Measurements from ENCODE around the gene SPIC.

The SPIC gene

DNA sequence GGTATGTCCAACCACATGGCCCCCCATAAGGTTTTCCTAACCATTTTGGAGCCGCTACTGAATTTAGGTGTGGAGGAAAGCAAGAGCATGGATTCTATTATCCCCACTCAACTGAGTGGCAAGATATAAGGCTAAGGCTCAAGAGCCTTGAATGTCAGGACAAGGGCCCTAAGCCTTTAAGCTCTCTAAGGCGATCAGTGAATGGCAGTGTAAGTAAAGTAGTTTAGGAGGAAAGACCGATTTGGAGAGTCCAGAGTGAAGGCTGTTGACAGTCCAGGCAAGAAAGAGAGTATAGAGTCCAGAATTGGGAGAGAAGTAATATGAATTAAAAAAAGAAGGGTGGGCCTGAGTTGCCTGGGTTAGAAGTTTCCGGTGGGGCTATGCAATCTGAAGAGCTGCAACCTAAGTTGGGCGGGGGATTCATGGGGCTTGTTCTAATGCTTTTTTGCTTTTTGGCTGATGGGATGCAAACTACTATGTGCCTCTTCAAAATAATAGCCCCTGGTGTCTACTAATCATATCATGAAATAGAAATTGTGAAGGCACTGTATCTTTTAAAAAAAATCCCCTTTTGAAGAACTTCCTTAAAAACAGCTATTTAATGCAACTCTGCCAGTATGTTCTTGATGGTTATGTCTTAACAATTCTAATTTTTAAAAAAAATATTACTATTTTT lies at the start of gene SPIC:
Gene SPIC (plus strand): TSS at position 626 of the 676 bp plus-strand sequence. CDS start 1,569 bp downstream, outside the sequence.
- Histone ChIP-seq H3K36me3 (ENCODE audit: insufficient read depth) (no peaks in the 10 kb centered on the region), H3K4me3 (IDR thresholded peaks at IDR 0.05; ENCODE audit: insufficient read depth, low read depth, low read length) (no peak within 1 kb of the TSS), H3K27me3 (ENCODE audit: insufficient read depth, low read depth) (no peaks in the 10 kb centered on the region), H3K79me2 (ENCODE audit: insufficient read depth, low read depth) (no peaks in the 10 kb centered on the region), H3K9ac (no peak within 1 kb of the TSS), H3K4me1 (ENCODE audit: low read depth, poor library complexity, severe bottlenecking) (no peaks in the 10 kb centered on the region), H2AFZ (ENCODE audit: low read depth) (no peak within 1 kb of the TSS), H4K20me1 (ENCODE audit: insufficient read depth) (no peaks in the 10 kb centered on the region), H3K27ac (no peak within 1 kb of the TSS), H3K4me2 (no peak within 1 kb of the TSS)
- TF ChIP-seq, protein P1, sequence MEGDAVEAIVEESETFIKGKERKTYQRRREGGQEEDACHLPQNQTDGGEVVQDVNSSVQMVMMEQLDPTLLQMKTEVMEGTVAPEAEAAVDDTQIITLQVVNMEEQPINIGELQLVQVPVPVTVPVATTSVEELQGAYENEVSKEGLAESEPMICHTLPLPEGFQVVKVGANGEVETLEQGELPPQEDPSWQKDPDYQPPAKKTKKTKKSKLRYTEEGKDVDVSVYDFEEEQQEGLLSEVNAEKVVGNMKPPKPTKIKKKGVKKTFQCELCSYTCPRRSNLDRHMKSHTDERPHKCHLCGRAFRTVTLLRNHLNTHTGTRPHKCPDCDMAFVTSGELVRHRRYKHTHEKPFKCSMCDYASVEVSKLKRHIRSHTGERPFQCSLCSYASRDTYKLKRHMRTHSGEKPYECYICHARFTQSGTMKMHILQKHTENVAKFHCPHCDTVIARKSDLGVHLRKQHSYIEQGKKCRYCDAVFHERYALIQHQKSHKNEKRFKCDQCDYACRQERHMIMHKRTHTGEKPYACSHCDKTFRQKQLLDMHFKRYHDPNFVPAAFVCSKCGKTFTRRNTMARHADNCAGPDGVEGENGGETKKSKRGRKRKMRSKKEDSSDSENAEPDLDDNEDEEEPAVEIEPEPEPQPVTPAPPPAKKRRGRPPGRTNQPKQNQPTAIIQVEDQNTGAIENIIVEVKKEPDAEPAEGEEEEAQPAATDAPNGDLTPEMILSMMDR (conservative IDR thresholded peaks at IDR 0.05; ENCODE audit: low read depth, low read length), result no peak

- H3K4me2 ChIP-seq, result no peak overlapping the region
- H4K20me1 ChIP-seq (ENCODE audit: insufficient read depth), result no peaks in the 10 kb centered on the region
- H3K79me2 ChIP-seq (ENCODE audit: insufficient read depth, low read depth), result no peaks in the 10 kb centered on the region
- H3K36me3 ChIP-seq (ENCODE audit: insufficient read depth), result no peaks in the 10 kb centered on the region
- no peak overlapping the region for H3K27ac ChIP-seq
- H3K27me3 ChIP-seq (ENCODE audit: insufficient read depth, low read depth), result no peaks in the 10 kb centered on the region
- H3K4me3 ChIP-seq (IDR thresholded peaks at IDR 0.05; ENCODE audit: insufficient read depth, low read depth, low read length), result no peak overlapping the region
- no peak overlapping the region for H3K9ac ChIP-seq
- TF ChIP-seq, protein P1 (conservative IDR thresholded peaks at IDR 0.05; ENCODE audit: low read depth, low read length), result no peak
- no peak overlapping the region for H2AFZ ChIP-seq (ENCODE audit: low read depth)
- H3K4me1 ChIP-seq (ENCODE audit: low read depth, poor library complexity, severe bottlenecking), result no peaks in the 10 kb centered on the region
Measured at GRCh38 chr12:101430456-101430855, 44.7 kb upstream of the SPIC start.

- TF ChIP-seq, protein P1 (conservative IDR thresholded peaks at IDR 0.05; ENCODE audit: low read depth, low read length), result no peak
- H3K4me3 ChIP-seq (IDR thresholded peaks at IDR 0.05; ENCODE audit: insufficient read depth, low read depth, low read length), result no peak overlapping the region
- H3K36me3 ChIP-seq (ENCODE audit: insufficient read depth), result no peaks in the 10 kb centered on the region
Measured at GRCh38 chr12:101436136-101436535, 39.0 kb upstream of the SPIC start.

DNA sequence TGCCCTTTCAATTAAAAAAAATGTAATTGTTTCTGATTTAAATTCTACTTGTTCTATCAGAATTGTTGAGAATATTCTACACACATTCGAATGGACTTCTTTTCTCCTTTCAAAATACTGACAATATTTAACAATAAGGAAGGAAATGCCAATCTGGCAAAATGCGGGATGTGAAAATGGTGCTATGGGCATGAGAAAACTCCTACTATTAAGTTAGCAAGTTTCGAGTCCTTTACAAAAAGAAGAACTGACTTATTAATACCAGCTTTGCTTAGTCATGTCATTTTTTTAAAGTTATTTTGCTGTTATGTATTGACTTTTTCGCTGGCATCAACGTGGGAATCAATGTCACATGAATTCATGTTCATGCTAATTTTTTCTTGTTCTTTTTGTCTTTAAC lies 35.9 kb upstream of the SPIC start:
- Histone ChIP-seq H3K9ac (no peak overlapping the region), H3K4me2 (no peak overlapping the region), H3K4me3 (IDR thresholded peaks at IDR 0.05; ENCODE audit: insufficient read depth, low read depth, low read length) (no peak overlapping the region), H3K27me3 (ENCODE audit: insufficient read depth, low read depth) (no peaks in the 10 kb centered on the region), H3K79me2 (ENCODE audit: insufficient read depth, low read depth) (no peaks in the 10 kb centered on the region), H4K20me1 (ENCODE audit: insufficient read depth) (no peaks in the 10 kb centered on the region), H2AFZ (ENCODE audit: low read depth) (no peak overlapping the region), H3K27ac (no peak overlapping the region), H3K4me1 (ENCODE audit: low read depth, poor library complexity, severe bottlenecking) (peaks cover 13% of the 10 kb centered on the region), H3K36me3 (ENCODE audit: insufficient read depth) (no peaks in the 10 kb centered on the region)
- TF ChIP-seq, protein P1 (conservative IDR thresholded peaks at IDR 0.05; ENCODE audit: low read depth, low read length), result no peak

More at GRCh38 chr12:101436136-101436535, 39.0 kb upstream of the SPIC start:
- Histone ChIP-seq H3K79me2 (ENCODE audit: insufficient read depth, low read depth) (no peaks in the 10 kb centered on the region), H3K9ac (no peak overlapping the region), H3K27ac (no peak overlapping the region), H3K27me3 (ENCODE audit: insufficient read depth, low read depth) (no peaks in the 10 kb centered on the region), H3K4me2 (no peak overlapping the region), H2AFZ (ENCODE audit: low read depth) (no peak overlapping the region), H4K20me1 (ENCODE audit: insufficient read depth) (no peaks in the 10 kb centered on the region), H3K4me1 (ENCODE audit: low read depth, poor library complexity, severe bottlenecking) (peaks cover 6% of the 10 kb centered on the region)

Data from KMS-11 (cell line).